ENCODE results near the gene TSN.

DNA sequence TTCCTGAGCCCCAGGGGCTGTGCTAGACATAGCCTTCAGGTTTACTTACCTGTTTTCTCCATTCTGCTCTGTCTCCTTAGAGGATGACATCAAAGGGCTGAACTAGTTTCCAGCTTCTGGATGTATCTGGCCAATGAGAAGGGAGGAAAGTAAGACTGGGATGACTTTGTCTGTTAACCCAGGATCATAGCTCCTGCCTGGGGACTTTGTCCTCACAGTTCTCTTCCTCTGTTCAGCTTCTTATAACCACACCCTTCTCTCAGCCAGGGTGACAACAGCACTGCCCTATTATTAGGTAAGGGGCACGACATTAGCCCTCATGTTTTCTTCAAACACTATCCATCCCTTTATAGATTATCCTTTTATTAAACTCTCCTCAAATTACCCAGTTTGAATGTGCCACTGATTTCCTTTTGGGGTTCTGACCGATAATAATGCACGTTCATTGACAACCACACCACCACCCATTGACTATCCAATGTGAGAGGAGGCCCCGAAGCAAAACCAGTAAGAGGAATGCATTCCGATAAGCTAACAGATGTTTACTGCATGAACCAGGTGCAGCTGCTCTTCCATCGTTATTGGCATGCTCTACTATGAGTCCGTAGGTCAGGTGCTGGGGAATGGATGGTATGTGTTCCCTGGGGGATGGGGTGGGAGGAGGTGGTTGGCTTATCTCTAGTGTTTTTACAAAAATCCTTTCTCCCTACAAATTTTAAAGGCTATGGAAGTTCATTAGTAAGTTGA is 23.5 kb downstream of the TSN start:
- TF ChIP-seq, protein P1, sequence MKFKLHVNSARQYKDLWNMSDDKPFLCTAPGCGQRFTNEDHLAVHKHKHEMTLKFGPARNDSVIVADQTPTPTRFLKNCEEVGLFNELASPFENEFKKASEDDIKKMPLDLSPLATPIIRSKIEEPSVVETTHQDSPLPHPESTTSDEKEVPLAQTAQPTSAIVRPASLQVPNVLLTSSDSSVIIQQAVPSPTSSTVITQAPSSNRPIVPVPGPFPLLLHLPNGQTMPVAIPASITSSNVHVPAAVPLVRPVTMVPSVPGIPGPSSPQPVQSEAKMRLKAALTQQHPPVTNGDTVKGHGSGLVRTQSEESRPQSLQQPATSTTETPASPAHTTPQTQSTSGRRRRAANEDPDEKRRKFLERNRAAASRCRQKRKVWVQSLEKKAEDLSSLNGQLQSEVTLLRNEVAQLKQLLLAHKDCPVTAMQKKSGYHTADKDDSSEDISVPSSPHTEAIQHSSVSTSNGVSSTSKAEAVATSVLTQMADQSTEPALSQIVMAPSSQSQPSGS (CRISPR knock-in tag; IDR thresholded peaks at IDR 0.05; ENCODE audit: borderline replicate concordance, low read depth) = no peak
- TF ChIP-seq ZNF138 (CRISPR knock-in tag; conservative IDR thresholded peaks at IDR 0.05) (no peak), RORB (CRISPR knock-in tag; IDR thresholded peaks at IDR 0.05) (no peak), JUN (CRISPR knock-in tag; IDR thresholded peaks at IDR 0.05) (no peak), CREM (CRISPR knock-in tag; IDR thresholded peaks at IDR 0.05) (no peak), FOXK1 (CRISPR knock-in tag; IDR thresholded peaks at IDR 0.05) (no peak), ETV6 (CRISPR knock-in tag; IDR thresholded peaks at IDR 0.05) (no peak), ESRRA (CRISPR knock-in tag; IDR thresholded peaks at IDR 0.05; ENCODE audit: borderline replicate concordance) (no peak)
- TF ChIP-seq, protein P2, sequence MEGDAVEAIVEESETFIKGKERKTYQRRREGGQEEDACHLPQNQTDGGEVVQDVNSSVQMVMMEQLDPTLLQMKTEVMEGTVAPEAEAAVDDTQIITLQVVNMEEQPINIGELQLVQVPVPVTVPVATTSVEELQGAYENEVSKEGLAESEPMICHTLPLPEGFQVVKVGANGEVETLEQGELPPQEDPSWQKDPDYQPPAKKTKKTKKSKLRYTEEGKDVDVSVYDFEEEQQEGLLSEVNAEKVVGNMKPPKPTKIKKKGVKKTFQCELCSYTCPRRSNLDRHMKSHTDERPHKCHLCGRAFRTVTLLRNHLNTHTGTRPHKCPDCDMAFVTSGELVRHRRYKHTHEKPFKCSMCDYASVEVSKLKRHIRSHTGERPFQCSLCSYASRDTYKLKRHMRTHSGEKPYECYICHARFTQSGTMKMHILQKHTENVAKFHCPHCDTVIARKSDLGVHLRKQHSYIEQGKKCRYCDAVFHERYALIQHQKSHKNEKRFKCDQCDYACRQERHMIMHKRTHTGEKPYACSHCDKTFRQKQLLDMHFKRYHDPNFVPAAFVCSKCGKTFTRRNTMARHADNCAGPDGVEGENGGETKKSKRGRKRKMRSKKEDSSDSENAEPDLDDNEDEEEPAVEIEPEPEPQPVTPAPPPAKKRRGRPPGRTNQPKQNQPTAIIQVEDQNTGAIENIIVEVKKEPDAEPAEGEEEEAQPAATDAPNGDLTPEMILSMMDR (IDR thresholded peaks at IDR 0.05) = no peak
- TF ChIP-seq, protein P3, sequence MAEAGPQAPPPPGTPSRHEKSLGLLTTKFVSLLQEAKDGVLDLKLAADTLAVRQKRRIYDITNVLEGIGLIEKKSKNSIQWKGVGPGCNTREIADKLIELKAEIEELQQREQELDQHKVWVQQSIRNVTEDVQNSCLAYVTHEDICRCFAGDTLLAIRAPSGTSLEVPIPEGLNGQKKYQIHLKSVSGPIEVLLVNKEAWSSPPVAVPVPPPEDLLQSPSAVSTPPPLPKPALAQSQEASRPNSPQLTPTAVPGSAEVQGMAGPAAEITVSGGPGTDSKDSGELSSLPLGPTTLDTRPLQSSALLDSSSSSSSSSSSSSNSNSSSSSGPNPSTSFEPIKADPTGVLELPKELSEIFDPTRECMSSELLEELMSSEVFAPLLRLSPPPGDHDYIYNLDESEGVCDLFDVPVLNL (CRISPR knock-in tag; IDR thresholded peaks at IDR 0.05; ENCODE audit: borderline replicate concordance, low read depth) = no peak
- TF ChIP-seq, protein P4, sequence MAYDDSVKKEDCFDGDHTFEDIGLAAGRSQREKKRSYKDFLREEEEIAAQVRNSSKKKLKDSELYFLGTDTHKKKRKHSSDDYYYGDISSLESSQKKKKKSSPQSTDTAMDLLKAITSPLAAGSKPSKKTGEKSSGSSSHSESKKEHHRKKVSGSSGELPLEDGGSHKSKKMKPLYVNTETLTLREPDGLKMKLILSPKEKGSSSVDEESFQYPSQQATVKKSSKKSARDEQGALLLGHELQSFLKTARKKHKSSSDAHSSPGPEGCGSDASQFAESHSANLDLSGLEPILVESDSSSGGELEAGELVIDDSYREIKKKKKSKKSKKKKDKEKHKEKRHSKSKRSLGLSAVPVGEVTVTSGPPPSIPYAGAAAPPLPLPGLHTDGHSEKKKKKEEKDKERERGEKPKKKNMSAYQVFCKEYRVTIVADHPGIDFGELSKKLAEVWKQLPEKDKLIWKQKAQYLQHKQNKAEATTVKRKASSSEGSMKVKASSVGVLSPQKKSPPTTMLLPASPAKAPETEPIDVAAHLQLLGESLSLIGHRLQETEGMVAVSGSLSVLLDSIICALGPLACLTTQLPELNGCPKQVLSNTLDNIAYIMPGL (CRISPR knock-in tag; IDR thresholded peaks at IDR 0.05) = no peak
- TF ChIP-seq, protein P5, sequence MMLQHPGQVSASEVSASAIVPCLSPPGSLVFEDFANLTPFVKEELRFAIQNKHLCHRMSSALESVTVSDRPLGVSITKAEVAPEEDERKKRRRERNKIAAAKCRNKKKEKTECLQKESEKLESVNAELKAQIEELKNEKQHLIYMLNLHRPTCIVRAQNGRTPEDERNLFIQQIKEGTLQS (CRISPR knock-in tag; conservative IDR thresholded peaks at IDR 0.05) = no peak
- TF ChIP-seq, protein P6, sequence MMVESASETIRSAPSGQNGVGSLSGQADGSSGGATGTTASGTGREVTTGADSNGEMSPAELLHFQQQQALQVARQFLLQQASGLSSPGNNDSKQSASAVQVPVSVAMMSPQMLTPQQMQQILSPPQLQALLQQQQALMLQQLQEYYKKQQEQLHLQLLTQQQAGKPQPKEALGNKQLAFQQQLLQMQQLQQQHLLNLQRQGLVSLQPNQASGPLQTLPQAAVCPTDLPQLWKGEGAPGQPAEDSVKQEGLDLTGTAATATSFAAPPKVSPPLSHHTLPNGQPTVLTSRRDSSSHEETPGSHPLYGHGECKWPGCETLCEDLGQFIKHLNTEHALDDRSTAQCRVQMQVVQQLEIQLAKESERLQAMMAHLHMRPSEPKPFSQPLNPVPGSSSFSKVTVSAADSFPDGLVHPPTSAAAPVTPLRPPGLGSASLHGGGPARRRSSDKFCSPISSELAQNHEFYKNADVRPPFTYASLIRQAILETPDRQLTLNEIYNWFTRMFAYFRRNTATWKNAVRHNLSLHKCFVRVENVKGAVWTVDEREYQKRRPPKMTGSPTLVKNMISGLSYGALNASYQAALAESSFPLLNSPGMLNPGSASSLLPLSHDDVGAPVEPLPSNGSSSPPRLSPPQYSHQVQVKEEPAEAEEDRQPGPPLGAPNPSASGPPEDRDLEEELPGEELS (CRISPR knock-in tag; IDR thresholded peaks at IDR 0.05) = no peak
- TF ChIP-seq, protein P7, sequence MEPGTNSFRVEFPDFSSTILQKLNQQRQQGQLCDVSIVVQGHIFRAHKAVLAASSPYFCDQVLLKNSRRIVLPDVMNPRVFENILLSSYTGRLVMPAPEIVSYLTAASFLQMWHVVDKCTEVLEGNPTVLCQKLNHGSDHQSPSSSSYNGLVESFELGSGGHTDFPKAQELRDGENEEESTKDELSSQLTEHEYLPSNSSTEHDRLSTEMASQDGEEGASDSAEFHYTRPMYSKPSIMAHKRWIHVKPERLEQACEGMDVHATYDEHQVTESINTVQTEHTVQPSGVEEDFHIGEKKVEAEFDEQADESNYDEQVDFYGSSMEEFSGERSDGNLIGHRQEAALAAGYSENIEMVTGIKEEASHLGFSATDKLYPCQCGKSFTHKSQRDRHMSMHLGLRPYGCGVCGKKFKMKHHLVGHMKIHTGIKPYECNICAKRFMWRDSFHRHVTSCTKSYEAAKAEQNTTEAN (CRISPR knock-in tag; IDR thresholded peaks at IDR 0.05) = no peak

Measured in WTC11 (cell line).